ENCODE data around the gene THOC1. TPM values are rescaled to one million over a fixed set of nuclear protein-coding genes. Genes with fewer than 3 reads are reported as not detected.

THOC1 gene
- total RNA-seq, 1 donor from 2014 or later: 241 TPM

DNA sequence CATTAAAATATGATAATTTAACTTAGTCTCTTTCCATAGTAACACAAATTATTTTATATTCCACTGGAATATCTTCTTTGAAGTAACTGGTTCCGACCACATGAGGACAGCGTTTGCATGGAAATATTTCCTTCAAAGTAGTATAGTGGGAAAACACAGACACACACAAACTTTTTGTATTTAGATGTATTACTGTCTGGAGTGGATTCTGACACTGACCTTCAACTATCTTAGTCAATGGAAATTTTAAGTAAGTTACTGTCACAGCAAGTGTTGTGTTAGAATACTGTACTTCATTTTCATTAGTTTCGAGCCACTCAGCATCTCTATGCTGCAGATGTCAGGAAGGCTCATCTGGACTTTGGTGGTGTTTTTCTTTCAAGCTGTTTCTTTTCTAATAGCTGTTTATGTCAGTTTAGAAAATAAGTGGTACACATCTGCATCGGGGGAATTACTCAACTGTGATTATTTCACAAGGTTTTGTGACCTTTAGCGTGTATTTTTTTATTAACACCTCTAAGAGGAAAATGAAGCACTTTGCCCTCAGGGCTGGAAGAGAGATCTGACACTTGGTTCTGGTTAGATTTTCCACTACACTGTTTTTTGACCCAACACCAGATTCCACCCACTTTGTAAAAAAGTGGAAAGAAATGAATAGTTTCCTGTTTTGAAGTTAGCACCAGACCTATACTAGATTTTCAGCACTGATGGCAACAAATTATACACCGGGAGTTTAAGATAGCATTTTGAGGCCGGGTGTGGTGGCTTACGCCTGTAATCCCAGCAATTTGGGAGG, 18.9 kb upstream of the THOC1 start:
- peaks cover 4% of the 10 kb centered on the region for H3K27me3 Mint-ChIP-seq (ENCODE audit: insufficient read depth, low read depth)
- no peaks in the 10 kb centered on the region for H3K36me3 ChIP-seq
- H3K4me1 ChIP-seq: no peaks in the 10 kb centered on the region
- H3K27ac ChIP-seq: no peak overlapping the region
- no peaks in the 10 kb centered on the region for H3K27me3 ChIP-seq
- no peak for TF ChIP-seq EZH2 (IDR thresholded peaks at IDR 0.05)
- TF ChIP-seq EZH2phosphoT487 (IDR thresholded peaks at IDR 0.05): no peak
- TF ChIP-seq, protein P1, sequence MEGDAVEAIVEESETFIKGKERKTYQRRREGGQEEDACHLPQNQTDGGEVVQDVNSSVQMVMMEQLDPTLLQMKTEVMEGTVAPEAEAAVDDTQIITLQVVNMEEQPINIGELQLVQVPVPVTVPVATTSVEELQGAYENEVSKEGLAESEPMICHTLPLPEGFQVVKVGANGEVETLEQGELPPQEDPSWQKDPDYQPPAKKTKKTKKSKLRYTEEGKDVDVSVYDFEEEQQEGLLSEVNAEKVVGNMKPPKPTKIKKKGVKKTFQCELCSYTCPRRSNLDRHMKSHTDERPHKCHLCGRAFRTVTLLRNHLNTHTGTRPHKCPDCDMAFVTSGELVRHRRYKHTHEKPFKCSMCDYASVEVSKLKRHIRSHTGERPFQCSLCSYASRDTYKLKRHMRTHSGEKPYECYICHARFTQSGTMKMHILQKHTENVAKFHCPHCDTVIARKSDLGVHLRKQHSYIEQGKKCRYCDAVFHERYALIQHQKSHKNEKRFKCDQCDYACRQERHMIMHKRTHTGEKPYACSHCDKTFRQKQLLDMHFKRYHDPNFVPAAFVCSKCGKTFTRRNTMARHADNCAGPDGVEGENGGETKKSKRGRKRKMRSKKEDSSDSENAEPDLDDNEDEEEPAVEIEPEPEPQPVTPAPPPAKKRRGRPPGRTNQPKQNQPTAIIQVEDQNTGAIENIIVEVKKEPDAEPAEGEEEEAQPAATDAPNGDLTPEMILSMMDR (IDR thresholded peaks at IDR 0.05): peak; percentile 56
- no peaks in the 10 kb centered on the region for H4K20me1 ChIP-seq (ENCODE audit: low read depth)
- no peak overlapping the region for H3K4me2 ChIP-seq
- no peak overlapping the region for H3K4me3 ChIP-seq
- H3K36me3 Mint-ChIP-seq: no peaks in the 10 kb centered on the region
- H3K4me1 Mint-ChIP-seq: no peaks in the 10 kb centered on the region
- DNase-seq (ENCODE audit: low spot score): peak; percentile 24
- no peaks in the 10 kb centered on the region for H3K79me2 ChIP-seq (ENCODE audit: low read depth)
- no peaks in the 10 kb centered on the region for H3F3A ChIP-seq (ENCODE audit: low read depth)
- no peak overlapping the region for H3K4me3 Mint-ChIP-seq
- H3K9ac ChIP-seq: no peak overlapping the region
- H3K9me3 Mint-ChIP-seq: no peaks in the 10 kb centered on the region
- no peaks in the 10 kb centered on the region for H3K9me3 ChIP-seq (ENCODE audit: low read depth)
- H3K27ac Mint-ChIP-seq: no peak overlapping the region
- no peak overlapping the region for H2AFZ ChIP-seq (replicated peaks)

DNA sequence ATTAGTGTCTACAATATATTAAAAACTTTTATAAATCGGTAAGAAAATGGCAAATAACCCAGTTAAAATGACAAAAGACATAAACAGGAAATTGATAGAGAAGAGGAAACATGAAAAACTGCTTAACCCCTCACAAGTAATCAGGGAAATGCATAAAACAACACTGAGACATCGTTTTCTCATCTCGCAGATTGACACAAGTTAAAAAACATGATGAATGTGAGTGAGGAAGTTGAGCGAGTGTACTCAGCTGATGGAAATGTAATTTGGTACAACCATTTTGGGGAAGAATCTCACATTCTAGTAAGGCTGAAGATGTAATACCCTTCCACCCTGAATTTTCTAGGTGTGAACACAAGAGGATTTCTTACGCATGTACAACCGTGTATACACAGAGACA, 18.0 kb upstream of the THOC1 start:
- H3K9ac ChIP-seq: no peak overlapping the region

DNA sequence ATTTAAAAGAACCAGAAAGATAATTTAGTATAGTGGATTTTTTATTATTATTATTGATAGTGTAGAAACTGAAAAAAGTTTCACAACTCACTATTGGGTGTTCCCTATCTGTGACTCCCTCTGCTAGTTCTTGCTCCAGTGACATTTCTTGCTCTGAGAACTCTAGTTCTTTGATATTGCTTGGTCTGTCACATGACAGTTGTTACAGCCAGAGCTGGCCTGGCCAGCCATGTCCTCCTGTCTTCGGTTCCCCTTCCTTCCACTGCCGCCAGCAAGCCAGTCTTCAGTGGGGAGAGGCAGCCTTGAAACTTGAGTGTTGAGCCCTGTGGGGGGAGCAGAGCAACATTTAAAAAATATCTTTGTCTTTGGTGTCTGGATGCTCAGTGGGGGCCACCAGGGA, 7.6 kb upstream of the THOC1 start:
- H3K9me3 ChIP-seq (ENCODE audit: low read depth): no peaks in the 10 kb centered on the region
- Mint-ChIP-seq H3K27me3 (ENCODE audit: insufficient read depth, low read depth) (peaks cover 3% of the 10 kb centered on the region), H3K9me3 (no peaks in the 10 kb centered on the region), H3K36me3 (no peaks in the 10 kb centered on the region), H3K27ac (no peak overlapping the region), H3K4me3 (no peak overlapping the region), H3K4me1 (no peaks in the 10 kb centered on the region)
- no peak for DNase-seq (ENCODE audit: low spot score)
- no peaks in the 10 kb centered on the region for H4K20me1 ChIP-seq (ENCODE audit: low read depth)
- no peaks in the 10 kb centered on the region for H3K36me3 ChIP-seq
- no peaks in the 10 kb centered on the region for H3K27me3 ChIP-seq
- H3K4me3 ChIP-seq: no peak overlapping the region
- no peaks in the 10 kb centered on the region for H3K79me2 ChIP-seq (ENCODE audit: low read depth)
- H3K4me1 ChIP-seq: peaks cover 16% of the 10 kb centered on the region
- H2AFZ ChIP-seq (replicated peaks): no peak overlapping the region
- no peak overlapping the region for H3K4me2 ChIP-seq
- H3K9ac ChIP-seq: no peak overlapping the region
- TF ChIP-seq EZH2phosphoT487 (IDR thresholded peaks at IDR 0.05) (no peak), EZH2 (IDR thresholded peaks at IDR 0.05) (no peak)
- TF ChIP-seq, protein P1 (IDR thresholded peaks at IDR 0.05): no peak
- peaks cover 12% of the 10 kb centered on the region for H3F3A ChIP-seq (ENCODE audit: low read depth)
- no peak overlapping the region for H3K27ac ChIP-seq

More for the DNA sequence above, 18.0 kb upstream of the THOC1 start:
- DNase-seq (ENCODE audit: low spot score): no peak
- H3F3A ChIP-seq (ENCODE audit: low read depth): no peaks in the 10 kb centered on the region
- Mint-ChIP-seq H3K4me1 (no peaks in the 10 kb centered on the region), H3K27me3 (ENCODE audit: insufficient read depth, low read depth) (peaks cover 4% of the 10 kb centered on the region), H3K27ac (no peak overlapping the region), H3K4me3 (no peak overlapping the region), H3K9me3 (no peaks in the 10 kb centered on the region), H3K36me3 (no peaks in the 10 kb centered on the region)
- no peaks in the 10 kb centered on the region for H3K27me3 ChIP-seq
- H3K27ac ChIP-seq: no peak overlapping the region
- no peak overlapping the region for H3K4me3 ChIP-seq
- no peaks in the 10 kb centered on the region for H3K36me3 ChIP-seq
- H3K79me2 ChIP-seq (ENCODE audit: low read depth): no peaks in the 10 kb centered on the region
- H2AFZ ChIP-seq (replicated peaks): no peak overlapping the region
- H3K9me3 ChIP-seq (ENCODE audit: low read depth): no peaks in the 10 kb centered on the region
- H3K4me1 ChIP-seq: no peaks in the 10 kb centered on the region
- no peak for TF ChIP-seq EZH2phosphoT487 (IDR thresholded peaks at IDR 0.05)
- TF ChIP-seq EZH2 (IDR thresholded peaks at IDR 0.05): no peak
- TF ChIP-seq, protein P1 (IDR thresholded peaks at IDR 0.05): no peak
- no peaks in the 10 kb centered on the region for H4K20me1 ChIP-seq (ENCODE audit: low read depth)
- no peak overlapping the region for H3K4me2 ChIP-seq
